Thyroid gland (tissue), 4 donors: ENCODE data around the gene ABCC1.

Experiments
- POLR2A ChIP-seq, 2 donors: fragments of 450-650 bp; IDR thresholded peaks; one replicate each; pipeline ENCODE4 v1.6.1; 2017; ENCODE audit warnings: antibody characterized with exemption in 2 of 2, mild to moderate bottlenecking in 2 of 2, moderate library complexity in 1 of 2
- TF ChIP-seq, protein P1 (sequence below), 6 experiments: fragments of 200-600 bp in 3 of 6; fragments of 450-650 bp in 3 of 6; sonication (generic) in 3 of 6; IDR thresholded peaks; one replicate each; pipeline ENCODE4 v1.5.1; 2016 to 2019; ENCODE audit warnings: antibody characterized with exemption in 6 of 6, mild to moderate bottlenecking in 2 of 6, inconsistent platforms in 1 of 6, moderate library complexity in 1 of 6

DNA sequence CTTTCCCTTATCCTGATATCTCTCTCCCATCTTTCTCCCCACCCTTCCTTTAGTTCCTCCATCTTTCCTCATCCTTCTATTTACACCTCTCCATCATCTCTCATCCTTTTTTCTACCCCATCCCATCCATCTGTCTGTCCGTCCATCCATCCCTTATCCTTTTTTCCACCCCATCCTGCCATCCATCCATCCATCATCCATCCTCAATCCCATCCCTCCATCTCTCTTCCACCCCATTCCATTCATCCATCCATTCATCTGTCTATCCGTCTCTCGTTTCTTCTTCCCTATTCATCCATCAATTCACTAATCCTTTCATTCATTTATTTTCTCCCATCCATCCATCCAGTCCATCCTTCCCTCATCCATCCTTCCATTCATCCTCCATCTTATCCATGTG lies 205.8 kb downstream of the ABCC1 start:
- TF ChIP-seq, protein P1, sequence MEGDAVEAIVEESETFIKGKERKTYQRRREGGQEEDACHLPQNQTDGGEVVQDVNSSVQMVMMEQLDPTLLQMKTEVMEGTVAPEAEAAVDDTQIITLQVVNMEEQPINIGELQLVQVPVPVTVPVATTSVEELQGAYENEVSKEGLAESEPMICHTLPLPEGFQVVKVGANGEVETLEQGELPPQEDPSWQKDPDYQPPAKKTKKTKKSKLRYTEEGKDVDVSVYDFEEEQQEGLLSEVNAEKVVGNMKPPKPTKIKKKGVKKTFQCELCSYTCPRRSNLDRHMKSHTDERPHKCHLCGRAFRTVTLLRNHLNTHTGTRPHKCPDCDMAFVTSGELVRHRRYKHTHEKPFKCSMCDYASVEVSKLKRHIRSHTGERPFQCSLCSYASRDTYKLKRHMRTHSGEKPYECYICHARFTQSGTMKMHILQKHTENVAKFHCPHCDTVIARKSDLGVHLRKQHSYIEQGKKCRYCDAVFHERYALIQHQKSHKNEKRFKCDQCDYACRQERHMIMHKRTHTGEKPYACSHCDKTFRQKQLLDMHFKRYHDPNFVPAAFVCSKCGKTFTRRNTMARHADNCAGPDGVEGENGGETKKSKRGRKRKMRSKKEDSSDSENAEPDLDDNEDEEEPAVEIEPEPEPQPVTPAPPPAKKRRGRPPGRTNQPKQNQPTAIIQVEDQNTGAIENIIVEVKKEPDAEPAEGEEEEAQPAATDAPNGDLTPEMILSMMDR (IDR thresholded peaks at IDR 0.05): no peak
- no peak for TF ChIP-seq POLR2A (IDR thresholded peaks at IDR 0.05)
